ENCODE data around the gene LGR5. TPM values are rescaled to one million over a fixed set of nuclear protein-coding genes. Genes with fewer than 3 reads are reported as not detected.

The LGR5 gene
- total RNA-seq, 1 experiment from 2014 or later, result not detected

- Histone ChIP-seq H3K27me3 (ENCODE audit: insufficient read depth, low read depth) (no peaks in the 10 kb centered on the region), H3K9me3 (ENCODE audit: insufficient read depth, low read depth) (no peaks in the 10 kb centered on the region), H3K27ac (no peak overlapping the region), H2AFZ (no peak overlapping the region), H3K4me2 (no peak overlapping the region), H3K79me2 (ENCODE audit: low read depth) (no peaks in the 10 kb centered on the region), H3K9me2 (ENCODE audit: insufficient read depth) (no peaks in the 10 kb centered on the region), H3K4me1 (replicated peaks; ENCODE audit: insufficient read depth) (no peaks in the 10 kb centered on the region), H3K4me3 (no peak overlapping the region), H3K36me3 (ENCODE audit: low read depth) (peaks cover 53% of the 10 kb centered on the region), H3F3A (ENCODE audit: insufficient read depth, low read depth) (0 out of 2 replicates have a peak, but pooled peaks cover 3% of the 10 kb centered on the region), H4K20me1 (ENCODE audit: insufficient read depth) (peaks cover 16% of the 10 kb centered on the region)
- POLR2A ChIA-PET (ENCODE audit: unreplicated experiment), result interaction anchor here (0.6 kb wide), 1 partner anchor 15 kb away, joined by 7 read pairs; no protein-coding TSS in a partner anchor
- CTCF ChIA-PET, result no interaction called here
- intact Hi-C loops (cut with micrococcal nuclease; ENCODE audit: unreplicated experiment), result no loop called here
- TF ChIP-seq CTCF (conservative IDR thresholded peaks at IDR 0.05), result no peak
- no peak for TF ChIP-seq EZH2 (IDR thresholded peaks at IDR 0.05; ENCODE audit: low read depth)
- no peak for DNase-seq
- BruUV-seq (replicated peaks), result no TSS peak
Measured at GRCh38 chr12:71621938-71622337, 182.3 kb downstream of the LGR5 start.

- Histone ChIP-seq H3K9me2 (ENCODE audit: insufficient read depth) (no peaks in the 10 kb centered on the region), H3K27me3 (ENCODE audit: insufficient read depth, low read depth) (no peaks in the 10 kb centered on the region), H3K79me2 (ENCODE audit: low read depth) (no peaks in the 10 kb centered on the region), H3F3A (ENCODE audit: insufficient read depth, low read depth) (0 out of 2 replicates have a peak, but pooled peaks cover 3% of the 10 kb centered on the region), H3K36me3 (ENCODE audit: low read depth) (peaks cover 63% of the 10 kb centered on the region), H3K4me1 (replicated peaks; ENCODE audit: insufficient read depth) (no peaks in the 10 kb centered on the region), H4K20me1 (ENCODE audit: insufficient read depth) (peaks cover 11% of the 10 kb centered on the region; the same call in 1 of the 2 replicates), H2AFZ (no peak overlapping the region), H3K27ac (no peak overlapping the region), H3K9me3 (ENCODE audit: insufficient read depth, low read depth) (no peaks in the 10 kb centered on the region), H3K4me3 (no peak overlapping the region), H3K4me2 (no peak overlapping the region)
- intact Hi-C loops (cut with micrococcal nuclease; ENCODE audit: unreplicated experiment), result no loop called here
- no TSS peak for BruUV-seq (replicated peaks)
- TF ChIP-seq CTCF (conservative IDR thresholded peaks at IDR 0.05) (no peak), EZH2 (IDR thresholded peaks at IDR 0.05; ENCODE audit: low read depth) (no peak)
- ChIA-PET POLR2A (ENCODE audit: unreplicated experiment) (no interaction called here), CTCF (no interaction called here)
- DNase-seq, result no peak
Measured at GRCh38 chr12:71625476-71625875, 185.9 kb downstream of the LGR5 start.

- no TSS peak for BruUV-seq (replicated peaks)
- CTCF ChIA-PET, result no interaction called here
- DNase-seq, result no peak
- peaks cover 11% of the 10 kb centered on the region; the same call in 1 of the 2 replicates for H4K20me1 ChIP-seq (ENCODE audit: insufficient read depth)
- no peaks in the 10 kb centered on the region for H3K9me2 ChIP-seq (ENCODE audit: insufficient read depth)
- peaks cover 68% of the 10 kb centered on the region for H3K36me3 ChIP-seq (ENCODE audit: low read depth)
- H3K27ac ChIP-seq, result no peak overlapping the region
- H3F3A ChIP-seq (ENCODE audit: insufficient read depth, low read depth), result no peaks in the 10 kb centered on the region
- H2AFZ ChIP-seq, result no peak overlapping the region
- H3K9me3 ChIP-seq (ENCODE audit: insufficient read depth, low read depth), result no peaks in the 10 kb centered on the region
- H3K4me2 ChIP-seq, result no peak overlapping the region
- H3K79me2 ChIP-seq (ENCODE audit: low read depth), result no peaks in the 10 kb centered on the region
- TF ChIP-seq EZH2 (IDR thresholded peaks at IDR 0.05; ENCODE audit: low read depth) (no peak), CTCF (conservative IDR thresholded peaks at IDR 0.05) (no peak)
- intact Hi-C loops (cut with micrococcal nuclease; ENCODE audit: unreplicated experiment), result no loop called here
- POLR2A ChIA-PET (ENCODE audit: unreplicated experiment), result no interaction called here
- no peaks in the 10 kb centered on the region for H3K4me1 ChIP-seq (replicated peaks; ENCODE audit: insufficient read depth)
- no peak overlapping the region for H3K4me3 ChIP-seq
- H3K27me3 ChIP-seq (ENCODE audit: insufficient read depth, low read depth), result no peaks in the 10 kb centered on the region
Measured at GRCh38 chr12:71626098-71626497, 186.5 kb downstream of the LGR5 start.
